ENCODE data around the gene IFNA10.
"Not testable (repeated sequence)": the region's sequence is repeated elsewhere in the genome, so short reads cannot be mapped to it uniquely, and the experiment has no call there.

Gene IFNA10

GRCh38 chr9:21202105-21202504 lies 4.8 kb downstream of the IFNA10 start, which contains the start of gene IFNA7:
TSS of gene IFNA7 (minus strand) at chr9:21202205. CDS start at chr9:21202165, 40 bp downstream.
- not testable (repeated sequence) for H3K4me3 ChIP-seq (ENCODE audit: low read length)

GRCh38 chr9:21194867-21195776 lies 11.8 kb downstream of the IFNA10 start:
- H3K4me3 ChIP-seq (ENCODE audit: low read length); DNase-seq (ENCODE audit: low read depth, low spot score): not testable (repeated sequence)

More at GRCh38 chr9:21202105-21202504, 4.8 kb downstream of the IFNA10 start, which contains the start of gene IFNA7:
- DNase-seq (ENCODE audit: low read depth, low spot score): not testable (repeated sequence)

GRCh38 chr9:21187487-21187886 lies 19.5 kb downstream of the IFNA10 start, which contains the start of gene IFNA4:
TSS of gene IFNA4 (minus strand) at chr9:21187587. CDS start at chr9:21187531, 56 bp downstream.
- not testable (repeated sequence) for DNase-seq (ENCODE audit: low read depth, low spot score); H3K4me3 ChIP-seq (ENCODE audit: low read length)

- not testable (repeated sequence) for DNase-seq (ENCODE audit: low read depth, low spot score); H3K4me3 ChIP-seq (ENCODE audit: low read length)
These were observed 23.9 kb downstream of the IFNA10 start for GRCh38 chr9:21182810-21183736.

- DNase-seq (ENCODE audit: low read depth, low spot score): no peak
- no peak overlapping the region for H3K4me3 ChIP-seq (ENCODE audit: low read length)
These were observed 32.3 kb downstream of the IFNA10 start for GRCh38 chr9:21174671-21175070.

- H3K4me3 ChIP-seq (ENCODE audit: low read length): no peak overlapping the region
- no peak for DNase-seq (ENCODE audit: low read depth, low spot score)
These were observed 34.8 kb downstream of the IFNA10 start for GRCh38 chr9:21172156-21172555.

- no peak overlapping the region for H3K4me3 ChIP-seq (ENCODE audit: low read length)
- no peak for DNase-seq (ENCODE audit: low read depth, low spot score)
These were observed 35.6 kb downstream of the IFNA10 start for GRCh38 chr9:21171351-21171750.

GRCh38 chr9:21166560-21166959 lies 40.4 kb downstream of the IFNA10 start, which contains the start of gene IFNA21:
TSS of gene IFNA21 (minus strand) at chr9:21166660. CDS start at chr9:21166612, 48 bp downstream.
- DNase-seq (ENCODE audit: low read depth, low spot score); H3K4me3 ChIP-seq (ENCODE audit: low read length): not testable (repeated sequence)

- H3K4me3 ChIP-seq (ENCODE audit: low read length): no peak overlapping the region
- DNase-seq (ENCODE audit: low read depth, low spot score): no peak
These were observed 41.4 kb downstream of the IFNA10 start for GRCh38 chr9:21165516-21165915.

GRCh38 chr9:21160178-21160577 lies 46.8 kb downstream of the IFNA10 start:
- H3K4me3 ChIP-seq (ENCODE audit: low read length): no peak overlapping the region
- no peak for DNase-seq (ENCODE audit: low read depth, low spot score)
